ENCODE measurements around the gene SPIB.
A peak's percentile ranks its signal among the peaks of the same experiment; 100 is the strongest.

SPIB gene

GRCh38 chr19:50430888-50431342 is 12.2 kb downstream of the SPIB start:
- peaks cover 65% of the 10 kb centered on the region for H3F3A ChIP-seq (ENCODE audit: control insufficient read depth, insufficient read depth)
- peak overlapping the region; percentile 84 for H3K4me2 ChIP-seq (ENCODE audit: low read length)
- peak overlapping the region; percentile 96 for H3K27ac ChIP-seq (ENCODE audit: low read depth, low read length)
- H3K4me3 ChIP-seq (ENCODE audit: low read length): peak overlapping the region; percentile 80
- H3K9me2 ChIP-seq (replicated peaks; ENCODE audit: control insufficient read depth, low read length): no peaks in the 10 kb centered on the region
- H3K4me1 ChIP-seq (ENCODE audit: control insufficient read depth, low read length): peaks cover 89% of the 10 kb centered on the region
- no peak for TF ChIP-seq CTCF (IDR thresholded peaks at IDR 0.05; ENCODE audit: low read depth, low read length, poor library complexity, severe bottlenecking)
- no peak for TF ChIP-seq EZH2phosphoT487 (IDR thresholded peaks at IDR 0.05; ENCODE audit: borderline replicate concordance, low read length)
- peaks cover 40% of the 10 kb centered on the region for H3K36me3 ChIP-seq (ENCODE audit: control insufficient read depth, low read length)
- no peaks in the 10 kb centered on the region for H4K20me1 ChIP-seq (ENCODE audit: control insufficient read depth, insufficient read depth, low read depth, low read length)
- H3K27me3 ChIP-seq (ENCODE audit: control insufficient read depth, low read length): no peaks in the 10 kb centered on the region
- H3K9me3 ChIP-seq (ENCODE audit: control insufficient read depth, insufficient read depth, low read length): no peaks in the 10 kb centered on the region
- H3K79me2 ChIP-seq (ENCODE audit: control insufficient read depth, low read length): peaks cover 12% of the 10 kb centered on the region

- H3K4me2 ChIP-seq (ENCODE audit: low read length): peak overlapping the region; percentile 84
- H3K27me3 ChIP-seq (ENCODE audit: control insufficient read depth, low read length): no peaks in the 10 kb centered on the region
- H3F3A ChIP-seq (ENCODE audit: control insufficient read depth, insufficient read depth): peaks cover 61% of the 10 kb centered on the region
- H3K4me1 ChIP-seq (ENCODE audit: control insufficient read depth, low read length): peaks cover 91% of the 10 kb centered on the region
- peaks cover 12% of the 10 kb centered on the region for H3K79me2 ChIP-seq (ENCODE audit: control insufficient read depth, low read length)
- peak overlapping the region; percentile 80 for H3K4me3 ChIP-seq (ENCODE audit: low read length)
- peaks cover 43% of the 10 kb centered on the region for H3K36me3 ChIP-seq (ENCODE audit: control insufficient read depth, low read length)
- H3K9me3 ChIP-seq (ENCODE audit: control insufficient read depth, insufficient read depth, low read length): no peaks in the 10 kb centered on the region
- H3K27ac ChIP-seq (ENCODE audit: low read depth, low read length): peak overlapping the region; percentile 96
- H4K20me1 ChIP-seq (ENCODE audit: control insufficient read depth, insufficient read depth, low read depth, low read length): no peaks in the 10 kb centered on the region
- H3K9me2 ChIP-seq (replicated peaks; ENCODE audit: control insufficient read depth, low read length): no peaks in the 10 kb centered on the region
- TF ChIP-seq EZH2phosphoT487 (IDR thresholded peaks at IDR 0.05; ENCODE audit: borderline replicate concordance, low read length) (no peak), CTCF (IDR thresholded peaks at IDR 0.05; ENCODE audit: low read depth, low read length, poor library complexity, severe bottlenecking) (no peak)
Measured at GRCh38 chr19:50431343-50432220, 12.8 kb downstream of the SPIB start.

GRCh38 chr19:50432221-50433028 is 13.7 kb downstream of the SPIB start, which contains the start of gene MYBPC2:
MYBPC2 (plus strand) TSS chr19:50432892; CDS start chr19:50432954, 62 bp downstream.
- H3K27me3 ChIP-seq (ENCODE audit: control insufficient read depth, low read length): no peaks in the 10 kb centered on the region
- peaks cover 12% of the 10 kb centered on the region for H3K79me2 ChIP-seq (ENCODE audit: control insufficient read depth, low read length)
- H3K9me3 ChIP-seq (ENCODE audit: control insufficient read depth, insufficient read depth, low read length): no peaks in the 10 kb centered on the region
- peaks cover 82% of the 10 kb centered on the region for H3K4me1 ChIP-seq (ENCODE audit: control insufficient read depth, low read length)
- H3F3A ChIP-seq (ENCODE audit: control insufficient read depth, insufficient read depth): peaks cover 55% of the 10 kb centered on the region
- TF ChIP-seq CTCF (IDR thresholded peaks at IDR 0.05; ENCODE audit: low read depth, low read length, poor library complexity, severe bottlenecking) (no peak), EZH2phosphoT487 (IDR thresholded peaks at IDR 0.05; ENCODE audit: borderline replicate concordance, low read length) (no peak)
- H3K4me2 ChIP-seq (ENCODE audit: low read length): peak within 1 kb of the TSS; percentile 84
- peak within 1 kb of the TSS; percentile 80 for H3K4me3 ChIP-seq (ENCODE audit: low read length)
- peaks cover 43% of the 10 kb centered on the region for H3K36me3 ChIP-seq (ENCODE audit: control insufficient read depth, low read length)
- peak within 1 kb of the TSS; percentile 96 for H3K27ac ChIP-seq (ENCODE audit: low read depth, low read length)
- H3K9me2 ChIP-seq (replicated peaks; ENCODE audit: control insufficient read depth, low read length): no peaks in the 10 kb centered on the region
- H4K20me1 ChIP-seq (ENCODE audit: control insufficient read depth, insufficient read depth, low read depth, low read length): no peaks in the 10 kb centered on the region
